ENCODE data around the gene TNFRSF9.

The TNFRSF9 gene

DNA sequence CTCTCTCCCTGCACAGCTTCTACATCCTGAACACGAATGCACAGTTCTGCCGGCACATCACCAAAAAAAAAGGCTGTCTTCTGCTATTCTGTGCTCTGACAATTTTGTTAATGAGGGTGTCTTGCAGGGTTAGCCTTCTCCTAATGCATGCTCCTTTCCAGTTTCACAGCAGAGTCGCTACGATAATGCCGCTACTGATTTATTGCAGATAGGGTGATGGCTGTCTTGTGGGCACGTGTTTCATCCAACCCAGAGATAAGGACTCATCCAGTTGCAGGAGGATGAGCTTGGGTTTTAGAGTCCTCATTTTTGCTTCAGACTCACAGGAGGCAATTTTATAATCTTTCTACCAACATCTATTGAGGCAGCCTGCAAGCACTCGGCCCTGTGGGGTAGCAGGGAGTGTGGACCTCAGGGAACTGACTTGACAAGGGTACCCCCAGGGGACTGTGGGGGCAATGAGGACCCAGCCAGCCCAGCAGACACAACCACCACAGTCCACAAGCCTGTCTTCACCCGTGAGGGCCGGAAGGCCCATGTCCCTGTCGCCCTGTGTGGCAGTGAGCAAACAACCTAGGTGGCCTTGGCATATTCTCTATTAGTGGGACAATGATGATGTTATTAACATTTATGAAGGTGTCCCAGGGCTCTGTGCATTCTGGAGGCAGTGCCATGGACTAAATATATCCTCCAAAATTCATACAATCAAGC is 72.4 kb downstream of the TNFRSF9 start:
- DNase-seq = no peak

DNA sequence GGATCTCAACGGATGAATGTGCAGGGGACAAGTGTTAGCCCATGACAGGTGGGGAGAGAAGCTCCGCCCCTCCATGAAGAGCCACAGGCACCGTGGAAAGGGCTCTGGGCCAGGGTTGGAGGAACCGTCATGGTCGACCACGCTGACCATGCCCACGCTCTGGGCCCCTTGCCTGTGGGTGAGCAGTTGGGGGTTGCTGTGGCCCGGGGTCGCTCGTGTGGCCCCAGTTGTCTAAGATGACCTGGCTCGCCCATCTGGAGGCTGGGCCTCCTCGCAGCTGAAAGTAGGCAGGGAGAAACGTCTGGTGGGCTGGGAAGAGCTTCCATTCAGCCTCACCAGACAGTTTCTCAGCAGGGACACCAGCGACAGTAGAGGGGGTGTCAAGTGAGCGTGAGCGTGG is 74.7 kb downstream of the TNFRSF9 start:
- no peak for DNase-seq
